CD14-positive monocyte (primary cell): ENCODE results near the gene TMEM147. TPM values are rescaled to one million over a fixed set of nuclear protein-coding genes. Genes with fewer than 3 reads are reported as not detected.
A peak's percentile ranks its signal among the peaks of the same experiment; 100 is the strongest.

ENCODE experiments used
- DNase-seq, 3 donors: peaks; one replicate each; pipeline ENCODE4 v3.0.0-alpha.2; 2011 to 2022
- H2AFZ ChIP-seq: 2 replicates; pipeline ENCODE4 v1.6.0; 2012; ENCODE audit warnings: mild to moderate bottlenecking, low read depth, low read length, inconsistent platforms; ENCODE audit not compliant: insufficient read depth, poor library complexity, severe bottlenecking
- H3K27ac ChIP-seq, 2 donors: 1 replicate in 1 of 2; 2 replicates in 1 of 2; pipeline ENCODE4 v1.5.1; 2012 to 2013; ENCODE audit warnings: low read length in 2 of 2, control low read depth in 1 of 2, inconsistent platforms in 1 of 2, low read depth in 1 of 2, mild to moderate bottlenecking in 1 of 2
- H3K27me3 ChIP-seq, 2 donors: one replicate each; pipeline versions ENCODE4 v1.6.0 to v1.6.1; 2011 to 2013; ENCODE audit warnings: low read length in 2 of 2; ENCODE audit not compliant: control insufficient read depth in 2 of 2, insufficient read depth in 2 of 2
- H3K36me3 ChIP-seq, 2 donors: replicated peaks in 1 of 2; 1 replicate in 1 of 2; 2 replicates in 1 of 2; pipeline versions ENCODE4 v1.5.1 to v1.6.1; 2012 to 2013; ENCODE audit warnings: low read length in 2 of 2, control low read depth in 1 of 2, inconsistent platforms in 1 of 2, mild to moderate bottlenecking in 1 of 2; ENCODE audit not compliant: insufficient read depth in 2 of 2, control insufficient read depth in 1 of 2
- H3K4me1 ChIP-seq, 2 donors: 1 replicate in 1 of 2; 2 replicates in 1 of 2; pipeline versions ENCODE4 v1.5.1 to v1.6.1; 2012 to 2013; ENCODE audit warnings: low read length in 2 of 2, control low read depth in 1 of 2, inconsistent platforms in 1 of 2, mild to moderate bottlenecking in 1 of 2, moderate library complexity in 1 of 2; ENCODE audit not compliant: insufficient read depth in 2 of 2, control insufficient read depth in 1 of 2
- H3K4me2 ChIP-seq: replicated peaks from 2 replicates; pipeline ENCODE3; 2012; ENCODE audit warnings: low read length, moderate library complexity, mild to moderate bottlenecking; ENCODE audit not compliant: poor library complexity, severe bottlenecking; ENCODE audit errors: extremely low read depth
- H3K4me3 ChIP-seq, 3 experiments: fragments of 200-600 bp in 1 of 3; sonication (generic) in 1 of 3; replicated peaks in 1 of 3; 1 replicate in 2 of 3; 2 replicates in 1 of 3; pipeline ENCODE4 v1.5.1; 2011 to 2013; ENCODE audit warnings: low read length in 3 of 3, mild to moderate bottlenecking in 3 of 3, control low read depth in 2 of 3, low read depth in 2 of 3, inconsistent platforms in 1 of 3, moderate library complexity in 1 of 3
- H3K79me2 ChIP-seq: 2 replicates; pipeline ENCODE4 v1.6.0; 2012; ENCODE audit warnings: mild to moderate bottlenecking, control low read depth, inconsistent platforms, low read length, moderate library complexity; ENCODE audit not compliant: insufficient read depth
- H3K9ac ChIP-seq: 2 replicates; pipeline ENCODE4 v1.6.0; 2017; ENCODE audit warnings: low read length, mild to moderate bottlenecking; ENCODE audit not compliant: insufficient read depth, poor library complexity, severe bottlenecking
- H3K9me3 ChIP-seq, 2 donors: replicated peaks in 1 of 2; 1 replicate in 1 of 2; 2 replicates in 1 of 2; pipeline versions ENCODE4 v1.5.1 to v1.6.1; 2012 to 2013; ENCODE audit warnings: low read length in 2 of 2, control low read depth in 1 of 2; ENCODE audit not compliant: control insufficient read depth in 1 of 2, insufficient read depth in 1 of 2
- H4K20me1 ChIP-seq: 2 replicates; pipeline ENCODE4 v1.6.0; 2012; ENCODE audit warnings: mild to moderate bottlenecking, low read length, control low read depth, moderate library complexity; ENCODE audit not compliant: insufficient read depth
- H3K27ac Mint-ChIP-seq, 7 donors: one replicate each; pipeline ENCODE4 v1.8.0; 2020; ENCODE audit warnings: mild to moderate bottlenecking in 7 of 7, mixed read lengths in 7 of 7, moderate library complexity in 6 of 7, inconsistent platforms in 2 of 7
- H3K27me3 Mint-ChIP-seq, 3 donors: one replicate each; pipeline ENCODE4 v1.8.0; 2021 to 2022; ENCODE audit warnings: low read depth in 3 of 3, mild to moderate bottlenecking in 3 of 3, mixed read lengths in 3 of 3, moderate library complexity in 3 of 3, inconsistent platforms in 1 of 3
- H3K36me3 Mint-ChIP-seq, 2 donors: one replicate each; pipeline ENCODE4 v1.8.0; 2020; ENCODE audit warnings: mixed read lengths in 2 of 2, inconsistent platforms in 1 of 2, mild to moderate bottlenecking in 1 of 2
- H3K4me1 Mint-ChIP-seq: one replicate; pipeline ENCODE4 v1.8.0; 2020; ENCODE audit warnings: mild to moderate bottlenecking, mixed read lengths
- H3K4me3 Mint-ChIP-seq, 2 donors: one replicate each; pipeline ENCODE4 v1.8.0; 2020; ENCODE audit warnings: mild to moderate bottlenecking in 2 of 2, mixed read lengths in 2 of 2, moderate library complexity in 1 of 2
- H3K9me3 Mint-ChIP-seq, 7 donors: one replicate each; pipeline ENCODE4 v1.8.0; 2020 to 2022; ENCODE audit warnings: mixed read lengths in 7 of 7, mild to moderate bottlenecking in 6 of 7, moderate library complexity in 6 of 7, inconsistent platforms in 2 of 7
- WGBS: methylation state at CpG from one replicate; pipeline ENCODE4 v1.1.5; 2013; ENCODE audit warnings: missing lambda C conversion rate; ENCODE audit not compliant: insufficient coverage; 5-methylcytosine and 5-hydroxymethylcytosine counted together
- intact Hi-C, 2 donors: fragments of 100-400 bp; cut with micrococcal nuclease; formaldehyde crosslinking; loops; one replicate each; pipeline versions ENCODE4 v1.15.0 to v1.15.1; 2023
- polyA plus RNA-seq, 3 donors: library from polyadenylated mRNA; depleted of rRNA in 1 of 3; unstranded in 2 of 3; stranded (reverse) in 1 of 3; fragments of 300-500 nt in 2 of 3; fragments of >200 nt in 1 of 3; fragmentation: Illumina TruSeq in 2 of 3; gene quantifications; 1 replicate in 2 of 3; 2 replicates in 1 of 3; pipeline ENCODE4 v1.2.3, GENCODE V29; 2012 to 2021
- TF ChIP-seq, protein P1 (sequence below): fragments of 200-600 bp; IDR thresholded peaks from one replicate; pipeline ENCODE4 v1.8.0; 2022; ENCODE audit warnings: antibody characterized with exemption, mild to moderate bottlenecking

TMEM147 gene
- polyA plus RNA-seq, 3 donors: 75.5 to 165 (median 165) TPM

DNA sequence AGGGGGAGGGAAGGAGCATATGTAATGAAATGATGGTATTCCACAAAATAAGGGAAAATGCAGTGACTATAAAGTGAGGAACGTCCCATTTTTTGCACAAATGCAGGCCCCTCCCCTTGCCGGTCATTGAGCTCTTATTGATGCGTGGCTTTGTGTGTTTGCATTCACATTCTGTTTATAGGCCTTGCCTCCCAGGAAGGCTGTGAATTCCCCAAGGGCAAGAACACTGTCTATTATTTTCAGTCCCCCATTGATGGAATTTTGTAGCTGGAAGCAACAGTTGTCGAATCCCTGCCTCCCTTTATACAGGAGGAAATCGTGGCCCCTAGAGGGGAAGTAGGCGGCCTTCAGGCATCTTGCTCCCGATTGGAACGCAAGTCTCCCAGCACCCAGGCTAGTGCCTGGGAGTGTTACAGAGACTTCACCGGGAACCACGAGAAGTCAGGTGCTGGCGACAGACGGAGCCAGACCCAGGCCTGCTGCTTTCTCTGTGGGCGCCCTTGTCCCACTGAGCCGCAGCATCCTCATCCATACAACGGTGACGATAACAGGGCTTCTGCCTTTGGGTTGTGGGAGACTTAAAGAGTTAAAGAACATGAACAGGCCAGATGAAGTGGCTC lies 24.2 kb upstream of the TMEM147 start:
- WGBS: 69% methylated on average over 10 of the region's 16 CpGs
- H2AFZ ChIP-seq: no peak overlapping the region
- no peaks in the 10 kb centered on the region for H4K20me1 ChIP-seq
- Mint-ChIP-seq H3K36me3 (no peaks in the 10 kb centered on the region), H3K27ac (peak overlapping the region in 1 of 7 donors; percentile 3), H3K4me1 (peaks cover 2% of the 10 kb centered on the region), H3K4me3 (no peak overlapping the region), H3K27me3 (peaks cover 7 to 10% (median 7%) of the 10 kb centered on the region in 3 donors), H3K9me3 (peaks cover 0 to 2% (median 0%) of the 10 kb centered on the region in 7 donors)
- no peak overlapping the region for H3K4me2 ChIP-seq
- H3K27ac ChIP-seq: no peak overlapping the region
- no peak for DNase-seq
- no peaks in the 10 kb centered on the region for H3K27me3 ChIP-seq
- H3K4me1 ChIP-seq: no peaks in the 10 kb centered on the region
- intact Hi-C loops: no loop called here
- H3K79me2 ChIP-seq: no peaks in the 10 kb centered on the region
- no peaks in the 10 kb centered on the region for H3K9me3 ChIP-seq
- no peaks in the 10 kb centered on the region for H3K36me3 ChIP-seq
- no peak overlapping the region for H3K4me3 ChIP-seq
- no peak overlapping the region for H3K9ac ChIP-seq
- TF ChIP-seq, protein P1, sequence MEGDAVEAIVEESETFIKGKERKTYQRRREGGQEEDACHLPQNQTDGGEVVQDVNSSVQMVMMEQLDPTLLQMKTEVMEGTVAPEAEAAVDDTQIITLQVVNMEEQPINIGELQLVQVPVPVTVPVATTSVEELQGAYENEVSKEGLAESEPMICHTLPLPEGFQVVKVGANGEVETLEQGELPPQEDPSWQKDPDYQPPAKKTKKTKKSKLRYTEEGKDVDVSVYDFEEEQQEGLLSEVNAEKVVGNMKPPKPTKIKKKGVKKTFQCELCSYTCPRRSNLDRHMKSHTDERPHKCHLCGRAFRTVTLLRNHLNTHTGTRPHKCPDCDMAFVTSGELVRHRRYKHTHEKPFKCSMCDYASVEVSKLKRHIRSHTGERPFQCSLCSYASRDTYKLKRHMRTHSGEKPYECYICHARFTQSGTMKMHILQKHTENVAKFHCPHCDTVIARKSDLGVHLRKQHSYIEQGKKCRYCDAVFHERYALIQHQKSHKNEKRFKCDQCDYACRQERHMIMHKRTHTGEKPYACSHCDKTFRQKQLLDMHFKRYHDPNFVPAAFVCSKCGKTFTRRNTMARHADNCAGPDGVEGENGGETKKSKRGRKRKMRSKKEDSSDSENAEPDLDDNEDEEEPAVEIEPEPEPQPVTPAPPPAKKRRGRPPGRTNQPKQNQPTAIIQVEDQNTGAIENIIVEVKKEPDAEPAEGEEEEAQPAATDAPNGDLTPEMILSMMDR: no peak

DNA sequence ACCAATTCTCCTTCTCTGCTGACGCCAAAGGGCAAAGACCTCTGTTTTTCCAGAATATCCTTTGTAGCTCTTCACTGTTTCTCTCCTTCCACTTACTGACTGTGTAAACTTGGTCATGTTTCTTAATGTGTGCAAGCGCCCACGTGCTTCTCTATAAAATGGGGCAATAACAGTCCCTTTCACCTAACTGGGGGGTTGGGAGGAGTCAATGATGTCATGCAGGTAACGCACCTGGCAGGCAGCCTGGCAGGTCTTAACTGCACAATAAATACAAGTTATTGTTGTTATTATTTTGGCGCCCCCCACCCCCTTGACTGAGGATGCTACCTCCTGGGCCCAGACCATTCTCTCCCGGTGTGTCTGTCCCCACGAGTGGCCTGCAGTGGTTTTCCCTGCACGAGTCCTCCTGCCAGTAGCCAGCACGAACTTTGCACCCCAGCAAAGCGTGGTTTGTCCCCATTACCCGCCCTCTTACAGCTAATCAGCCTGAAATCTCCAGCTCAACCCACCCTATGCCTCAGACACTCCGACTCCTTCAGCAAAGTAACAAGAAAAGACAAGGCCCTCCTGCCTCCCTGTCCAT lies 22.6 kb upstream of the TMEM147 start:
- intact Hi-C loops: no loop called here
- no peak for DNase-seq
- Mint-ChIP-seq H3K4me1 (peaks cover 2% of the 10 kb centered on the region), H3K27ac (no peak overlapping the region), H3K27me3 (peaks cover 5 to 10% (median 8%) of the 10 kb centered on the region in 3 donors), H3K36me3 (no peaks in the 10 kb centered on the region), H3K4me3 (no peak overlapping the region), H3K9me3 (no peaks in the 10 kb centered on the region)
- WGBS: 93% methylated on average over 8 of the region's 12 CpGs
- TF ChIP-seq, protein P1: no peak
- Histone ChIP-seq H2AFZ (no peak overlapping the region), H3K27me3 (no peaks in the 10 kb centered on the region), H3K27ac (no peak overlapping the region), H3K79me2 (no peaks in the 10 kb centered on the region), H3K9ac (no peak overlapping the region), H3K36me3 (no peaks in the 10 kb centered on the region), H3K4me2 (no peak overlapping the region), H3K4me3 (no peak overlapping the region), H3K9me3 (no peaks in the 10 kb centered on the region), H4K20me1 (no peaks in the 10 kb centered on the region), H3K4me1 (no peaks in the 10 kb centered on the region)
